Gastroesophageal sphincter (tissue), 4 donors: ENCODE results near the gene RAP1GDS1. TPM values are rescaled to one million over a fixed set of nuclear protein-coding genes. Genes with fewer than 3 reads are reported as not detected.
"Not testable (repeated sequence)": the region's sequence is repeated elsewhere in the genome, so short reads cannot be mapped to it uniquely, and the experiment has no call there.

Experiments
- ATAC-seq: fragments of 150-250 bp; one replicate; pipeline ENCODE4 v1.9.1; 2016; ENCODE audit warnings: mild to moderate bottlenecking, moderate library complexity
- H3K27ac ChIP-seq, 4 donors: fragments of 200-600 bp; sonication (generic) in 3 of 4; 1 replicate in 3 of 4; 2 replicates in 1 of 4; pipeline ENCODE4 v1.5.1; 2016 to 2019
- H3K27me3 ChIP-seq: fragments of 200-600 bp; sonication (generic); one replicate; pipeline ENCODE4 v1.5.1; 2019
- H3K36me3 ChIP-seq, 2 donors: fragments of 200-600 bp; sonication (generic); one replicate each; pipeline ENCODE4 v1.5.1; 2019; ENCODE audit warnings: control low read depth in 1 of 2
- H3K4me1 ChIP-seq, 3 donors: fragments of 200-600 bp; sonication (generic); 1 replicate in 2 of 3; 2 replicates in 1 of 3; pipeline ENCODE4 v1.5.1; 2016 to 2019; ENCODE audit warnings: control low read depth in 2 of 3
- H3K4me3 ChIP-seq, 2 donors: fragments of 200-600 bp; sonication (generic); one replicate each; pipeline ENCODE4 v1.5.1; 2019; ENCODE audit warnings: mild to moderate bottlenecking in 1 of 2, moderate library complexity in 1 of 2
- H3K9me3 ChIP-seq, 3 donors: fragments of 200-600 bp; sonication (generic); one replicate each; pipeline ENCODE4 v1.5.1; 2017 to 2019; ENCODE audit warnings: control low read depth in 2 of 3
- CTCF ChIP-seq, 4 experiments: fragments of 200-600 bp in 2 of 4; fragments of 450-650 bp in 2 of 4; sonication (generic) in 1 of 4; IDR thresholded peaks; one replicate each; pipeline ENCODE4 v1.5.1; 2017 to 2019; ENCODE audit warnings: antibody characterized with exemption in 4 of 4, mild to moderate bottlenecking in 2 of 4, moderate library complexity in 2 of 4
- EP300 ChIP-seq: sonication (generic); formaldehyde crosslinking; IDR thresholded peaks from one replicate; pipeline ENCODE4 v1.6.1; 2017; ENCODE audit warnings: antibody characterized with exemption, mild to moderate bottlenecking
- POLR2A ChIP-seq, 2 donors: fragments of 450-650 bp; IDR thresholded peaks; one replicate each; pipeline ENCODE4 v1.6.1; 2017; ENCODE audit warnings: antibody characterized with exemption in 2 of 2, mild to moderate bottlenecking in 2 of 2, moderate library complexity in 1 of 2
- POLR2AphosphoS5 ChIP-seq: sonication (generic); formaldehyde crosslinking; IDR thresholded peaks from one replicate; pipeline ENCODE4 v1.6.1; 2017; ENCODE audit warnings: antibody characterized with exemption
- WGBS, 2 donors: methylation state at CpG; one replicate each; pipeline ENCODE4 v1.1.5; 2018; ENCODE audit warnings: low coverage in 1 of 2; 5-methylcytosine and 5-hydroxymethylcytosine counted together
- total RNA-seq, 4 donors: library from RNA; depleted of rRNA; stranded (reverse); fragments of >200 nt; gene quantifications; one replicate each; pipeline ENCODE4 v1.1.0, GENCODE V29; 2016

RAP1GDS1 gene
- total RNA-seq, 4 donors from 2014 or later = 30.9 to 46.1 (median 40.5) TPM

- no peak overlapping the region for H3K4me3 ChIP-seq
- H3K9me3 ChIP-seq = no peaks in the 10 kb centered on the region
- TF ChIP-seq CTCF (IDR thresholded peaks at IDR 0.05) (no peak), EP300 (no peak), POLR2A (IDR thresholded peaks at IDR 0.05) (no peak), POLR2AphosphoS5 (no peak)
- no peaks in the 10 kb centered on the region for H3K27me3 ChIP-seq
- peaks cover 0 to 34% (median under 1%) of the 10 kb centered on the region in 3 donors for H3K4me1 ChIP-seq
- no peaks in the 10 kb centered on the region for H3K36me3 ChIP-seq
- H3K27ac ChIP-seq = no peak overlapping the region
- WGBS, 2 donors = 94 to 100% methylated on average over 2 to 3 of the region's 3 CpGs
- ATAC-seq = no peak
Measured at GRCh38 chr4:98285676-98286075, 24.5 kb downstream of the RAP1GDS1 start.

DNA sequence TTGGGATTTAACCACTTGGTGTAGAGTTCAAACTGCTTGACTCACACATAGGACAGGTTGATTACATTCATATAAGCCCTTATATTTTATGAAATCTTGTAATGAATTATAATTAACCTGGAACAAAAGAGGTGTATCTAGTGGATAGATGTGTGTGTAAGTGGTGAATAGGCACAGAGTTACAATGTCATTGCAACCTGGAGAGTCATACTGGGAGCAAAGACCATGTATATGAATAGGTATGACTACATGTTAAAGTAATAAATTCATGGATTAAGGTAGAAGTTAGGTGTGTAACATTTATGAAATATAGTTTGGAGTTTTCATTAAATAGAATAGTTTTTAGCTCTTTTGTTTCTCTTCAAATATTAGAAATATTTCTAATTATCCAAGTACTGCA is 26.1 kb downstream of the RAP1GDS1 start:
- peaks cover 0 to 35% (median 3%) of the 10 kb centered on the region in 3 donors for H3K4me1 ChIP-seq
- no peak for TF ChIP-seq CTCF (IDR thresholded peaks at IDR 0.05)
- no peaks in the 10 kb centered on the region for H3K9me3 ChIP-seq
- no peaks in the 10 kb centered on the region for H3K27me3 ChIP-seq
- no peak for ATAC-seq
- no peak overlapping the region for H3K4me3 ChIP-seq
- no peak overlapping the region for H3K27ac ChIP-seq
- no peaks in the 10 kb centered on the region for H3K36me3 ChIP-seq

DNA sequence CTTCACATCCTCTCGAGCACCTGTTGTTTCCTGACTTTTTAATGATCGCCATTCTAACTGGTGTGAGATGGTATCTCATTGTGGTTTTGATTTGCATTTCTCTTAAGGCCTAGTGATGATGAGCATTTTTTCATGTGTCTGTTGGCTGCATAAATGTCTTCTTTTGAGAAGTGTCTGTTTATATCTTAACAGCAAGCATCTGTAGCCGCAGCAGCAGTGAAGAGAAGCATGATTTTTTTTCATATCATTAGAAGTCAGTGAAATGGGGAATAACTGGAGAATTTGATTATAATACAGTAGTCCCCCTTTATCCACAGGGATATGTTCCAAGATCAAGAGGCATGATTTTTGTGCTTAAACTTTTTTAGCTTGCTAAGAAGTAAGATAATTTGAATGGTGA is 27.5 kb downstream of the RAP1GDS1 start:
- not testable (repeated sequence) for H3K4me3 ChIP-seq, H3K36me3 ChIP-seq, H3K27ac ChIP-seq, H3K27me3 ChIP-seq, H3K9me3 ChIP-seq, ATAC-seq
- WGBS, 2 donors = 50 to 79% methylated on average over 1 to 3 of the region's 3 CpGs
- peaks cover 3 to 32% (median 3%) of the 10 kb centered on the region in 3 donors for H3K4me1 ChIP-seq

DNA sequence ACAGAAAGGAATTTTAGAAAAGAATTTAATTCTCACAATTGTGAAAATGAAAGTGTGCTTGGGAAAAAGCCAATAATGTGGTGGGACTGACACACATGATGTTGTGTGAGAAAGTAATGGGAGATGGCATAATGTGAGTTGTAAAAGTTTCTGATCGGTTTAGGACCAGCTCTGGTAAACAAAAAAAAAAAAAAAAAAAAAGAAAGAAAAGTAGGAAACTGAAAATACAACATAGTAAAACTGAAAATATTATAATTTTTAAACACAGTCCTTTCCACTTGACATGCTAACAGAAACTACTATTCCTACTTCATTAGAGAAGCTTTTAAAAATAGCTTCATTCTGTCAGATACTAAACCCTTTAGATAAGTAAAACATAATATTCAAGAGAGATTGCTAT is 28.2 kb downstream of the RAP1GDS1 start:
- no peak overlapping the region for H3K27ac ChIP-seq
- WGBS, 2 donors = 88% methylated on average over 1 of the region's 1 CpG; no CpG with 5 or more reads in 1 of the 2 donors
- H3K4me1 ChIP-seq = peaks cover 3 to 25% (median 3%) of the 10 kb centered on the region in 3 donors
- no peaks in the 10 kb centered on the region for H3K27me3 ChIP-seq
- TF ChIP-seq CTCF (IDR thresholded peaks at IDR 0.05) (no peak), POLR2AphosphoS5 (no peak)
- H3K4me3 ChIP-seq = no peak overlapping the region
- peaks cover 0 to 4% of the 10 kb centered on the region in 2 donors for H3K36me3 ChIP-seq
- H3K9me3 ChIP-seq = no peaks in the 10 kb centered on the region
- ATAC-seq = no peak

DNA sequence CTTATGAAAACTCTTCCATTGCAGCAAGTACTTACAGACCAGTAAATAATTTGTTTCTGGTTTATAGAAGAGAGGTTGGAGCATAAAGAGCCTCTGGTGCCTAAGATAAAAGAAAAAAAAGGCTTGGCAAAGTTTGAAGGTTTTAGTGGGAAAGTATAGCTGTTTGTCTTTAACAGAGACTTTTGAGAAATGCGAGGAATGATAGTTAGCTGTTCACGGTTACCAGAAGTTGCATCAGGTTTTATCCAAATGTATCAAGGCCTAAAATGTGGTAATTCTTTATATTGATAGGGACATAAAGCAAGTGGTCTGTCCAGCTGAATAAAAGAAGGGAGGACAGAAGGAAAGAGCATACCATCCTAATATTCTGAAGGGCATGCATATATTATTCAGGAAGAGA is 29.3 kb downstream of the RAP1GDS1 start:
- 51 to 56% methylated on average over 2 of the region's 2 CpGs for WGBS, 2 donors
- Histone ChIP-seq H3K4me3 (no peak overlapping the region), H3K36me3 (peaks cover 0 to 4% of the 10 kb centered on the region in 2 donors), H3K27ac (no peak overlapping the region), H3K9me3 (no peaks in the 10 kb centered on the region), H3K27me3 (no peaks in the 10 kb centered on the region), H3K4me1 (peaks cover 3 to 23% (median 3%) of the 10 kb centered on the region in 3 donors)
- no peak for TF ChIP-seq POLR2A (IDR thresholded peaks at IDR 0.05)
- TF ChIP-seq EP300 = no peak
- no peak for TF ChIP-seq POLR2AphosphoS5
- no peak for TF ChIP-seq CTCF (IDR thresholded peaks at IDR 0.05)
- ATAC-seq = no peak
